ENCODE measurements around the gene BRPF1.

The BRPF1 gene

DNA sequence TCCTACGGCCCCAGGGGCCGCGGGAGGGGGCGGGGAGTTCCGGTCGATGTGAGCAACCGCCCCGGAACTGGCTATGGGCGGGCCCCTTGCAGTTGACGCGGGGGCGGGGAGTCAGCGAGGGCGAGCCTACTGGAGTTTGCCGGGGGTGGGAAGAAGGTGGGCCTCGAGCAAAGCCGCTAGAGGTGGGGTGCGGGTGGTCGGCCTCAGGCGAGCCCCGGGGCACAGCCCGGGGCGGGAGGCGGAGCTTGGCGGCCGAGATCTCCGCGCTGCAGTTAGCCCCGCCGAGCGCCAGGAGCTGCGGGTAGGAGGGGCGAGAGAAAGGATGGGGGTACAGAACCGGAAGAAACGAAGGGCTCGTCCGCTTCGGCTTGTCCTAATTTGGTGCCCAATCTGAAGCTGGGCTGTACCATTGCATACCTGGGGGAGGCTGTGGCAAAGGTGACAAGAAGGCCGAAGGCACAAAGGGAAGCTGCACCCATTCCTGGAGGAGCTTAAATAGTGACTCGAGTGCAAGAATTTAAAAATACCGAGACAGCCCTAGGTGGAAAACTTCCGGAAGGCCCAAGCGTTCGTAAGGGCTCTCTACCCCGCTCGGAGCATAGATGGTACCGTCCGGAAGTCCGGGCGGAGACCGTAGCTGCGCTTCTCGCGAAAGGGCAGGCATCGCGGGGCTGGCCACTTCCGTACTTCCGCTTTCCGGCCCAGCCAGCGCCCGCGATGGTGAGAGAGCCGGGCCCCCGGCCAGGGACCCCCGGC is 61.0 kb downstream of the BRPF1 start, which contains the start of the genes ARPC4 and TADA3:
Gene ARPC4 (plus strand): TSS at position 678 of the 756 bp plus-strand sequence. CDS start 40 bp downstream, at position 718.
Gene TADA3 (minus strand): TSS at position 69 of the 756 bp plus-strand sequence. CDS start 1,007 bp downstream, outside the sequence.
- Histone ChIP-seq H3K9ac (ENCODE audit: low read depth in 1 of 2, low read length in 2 of 2) (peak within 1 kb of the TSS; percentile 95 to 99), H3K4me1 (ENCODE audit: control insufficient read depth in 2 of 2, insufficient read depth in 2 of 2, low read length in 2 of 2) (peaks cover 17 to 20% of the 10 kb centered on the region in 2 donors), H3K27ac (ENCODE audit: low read depth in 2 of 2, low read length in 2 of 2) (peak within 1 kb of the TSS; percentile 95 to 96), H3K27me3 (ENCODE audit: control insufficient read depth in 2 of 2, insufficient read depth in 2 of 2, low read length in 2 of 2) (no peaks in the 10 kb centered on the region), H3K4me3 (ENCODE audit: low read length in 2 of 2) (peak within 1 kb of the TSS; percentile 95 to 98), H3K36me3 (ENCODE audit: control insufficient read depth in 2 of 2, insufficient read depth in 2 of 2, low read length in 2 of 2) (peaks cover 26 to 31% of the 10 kb centered on the region in 2 donors), H3K9me3 (ENCODE audit: control insufficient read depth in 2 of 2, low read length in 2 of 2) (no peaks in the 10 kb centered on the region)

DNA sequence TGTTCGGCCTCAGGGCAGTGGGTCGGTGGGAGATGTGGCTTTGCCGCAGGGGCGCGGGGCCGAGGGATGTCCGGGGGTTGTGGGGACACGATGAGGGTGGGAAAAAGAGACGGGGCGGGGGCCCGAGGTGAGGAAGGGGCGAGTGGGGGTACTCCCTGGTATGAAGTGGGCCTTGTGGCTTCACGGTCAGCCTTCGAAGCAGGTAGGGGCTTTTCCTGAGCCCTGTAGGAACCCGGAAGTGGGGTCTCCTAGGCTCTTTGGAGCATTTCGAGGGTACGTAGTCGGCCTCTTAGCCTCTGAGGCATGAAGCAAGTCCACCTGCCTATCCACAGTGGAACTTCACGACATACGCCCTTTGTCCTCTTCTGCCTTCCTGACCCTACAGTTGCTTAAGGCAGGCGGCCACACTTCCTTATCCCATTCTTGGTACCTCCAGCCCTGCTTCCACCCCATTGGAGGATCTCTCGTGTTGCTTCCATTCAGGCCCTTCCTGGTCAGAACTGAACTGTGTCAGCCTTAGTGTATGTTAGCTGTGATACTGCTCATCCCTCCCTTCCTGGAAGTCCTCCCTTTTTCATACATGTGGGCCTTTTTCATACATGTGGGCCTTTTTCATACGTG is 61.7 kb downstream of the BRPF1 start:
- peak overlapping the region; percentile 95 to 98 for H3K4me3 ChIP-seq (ENCODE audit: low read length in 2 of 2)

DNA sequence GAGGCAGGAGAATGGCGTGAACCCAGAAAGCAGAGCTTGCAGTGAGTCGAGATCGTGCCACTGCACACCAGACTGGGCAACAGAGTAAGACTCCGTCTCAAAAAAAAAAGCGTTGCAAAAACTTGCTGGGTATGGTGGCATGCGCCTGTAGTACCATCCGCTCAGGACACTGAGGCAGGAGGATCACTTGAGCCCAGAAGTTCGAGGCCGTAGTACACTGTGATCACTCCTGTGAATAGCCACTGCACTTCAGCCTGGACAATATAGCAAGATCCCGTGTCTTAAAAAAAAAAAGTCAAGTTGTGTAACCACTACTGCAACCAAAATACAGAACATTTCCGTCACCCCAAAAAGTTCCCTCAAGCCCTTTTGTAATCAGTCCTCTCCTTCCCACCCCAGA is 62.9 kb downstream of the BRPF1 start:
- Histone ChIP-seq H3K9ac (ENCODE audit: low read depth in 1 of 2, low read length in 2 of 2) (no peak overlapping the region), H3K4me3 (ENCODE audit: low read length in 2 of 2) (no peak overlapping the region), H3K27ac (ENCODE audit: low read depth in 2 of 2, low read length in 2 of 2) (no peak overlapping the region), H3K36me3 (ENCODE audit: control insufficient read depth in 2 of 2, insufficient read depth in 2 of 2, low read length in 2 of 2) (peaks cover 34 to 43% of the 10 kb centered on the region in 2 donors), H3K9me3 (ENCODE audit: control insufficient read depth in 2 of 2, low read length in 2 of 2) (no peaks in the 10 kb centered on the region), H3K4me1 (ENCODE audit: control insufficient read depth in 2 of 2, insufficient read depth in 2 of 2, low read length in 2 of 2) (peaks cover 17 to 20% of the 10 kb centered on the region in 2 donors), H3K27me3 (ENCODE audit: control insufficient read depth in 2 of 2, insufficient read depth in 2 of 2, low read length in 2 of 2) (no peaks in the 10 kb centered on the region)

More for the DNA sequence above, 61.7 kb downstream of the BRPF1 start:
- peak overlapping the region; percentile 95 to 96 for H3K27ac ChIP-seq (ENCODE audit: low read depth in 2 of 2, low read length in 2 of 2)
- H3K9me3 ChIP-seq (ENCODE audit: control insufficient read depth in 2 of 2, low read length in 2 of 2) = no peaks in the 10 kb centered on the region
- peaks cover 29 to 38% of the 10 kb centered on the region in 2 donors for H3K36me3 ChIP-seq (ENCODE audit: control insufficient read depth in 2 of 2, insufficient read depth in 2 of 2, low read length in 2 of 2)
- no peaks in the 10 kb centered on the region for H3K27me3 ChIP-seq (ENCODE audit: control insufficient read depth in 2 of 2, insufficient read depth in 2 of 2, low read length in 2 of 2)
- peak overlapping the region; percentile 95 to 99 for H3K9ac ChIP-seq (ENCODE audit: low read depth in 1 of 2, low read length in 2 of 2)
- peaks cover 17 to 20% of the 10 kb centered on the region in 2 donors for H3K4me1 ChIP-seq (ENCODE audit: control insufficient read depth in 2 of 2, insufficient read depth in 2 of 2, low read length in 2 of 2)

DNA sequence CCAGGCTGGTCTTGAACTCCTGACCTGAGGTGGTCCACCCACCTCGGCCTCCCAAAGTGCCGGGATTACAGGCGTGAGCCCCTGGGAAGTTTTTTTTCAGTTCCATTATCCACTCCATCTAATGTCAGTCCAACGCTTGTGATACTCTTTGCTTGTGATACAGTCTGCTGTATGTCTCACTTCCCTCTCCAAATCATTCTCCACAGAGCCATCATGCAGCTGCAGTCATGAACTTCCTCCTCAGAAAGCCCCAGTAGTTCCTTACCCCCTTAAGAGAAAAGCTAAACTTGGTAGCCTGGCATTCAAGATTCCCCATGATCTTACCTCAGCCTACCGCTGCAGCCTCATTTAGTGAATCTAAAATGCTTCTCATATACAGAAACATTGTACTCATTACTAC is 63.7 kb downstream of the BRPF1 start:
- H3K27me3 ChIP-seq (ENCODE audit: control insufficient read depth in 2 of 2, insufficient read depth in 2 of 2, low read length in 2 of 2) = no peaks in the 10 kb centered on the region
- H3K9me3 ChIP-seq (ENCODE audit: control insufficient read depth in 2 of 2, low read length in 2 of 2) = no peaks in the 10 kb centered on the region
- H3K9ac ChIP-seq (ENCODE audit: low read depth in 1 of 2, low read length in 2 of 2) = no peak overlapping the region
- peaks cover 36 to 43% of the 10 kb centered on the region in 2 donors for H3K36me3 ChIP-seq (ENCODE audit: control insufficient read depth in 2 of 2, insufficient read depth in 2 of 2, low read length in 2 of 2)
- no peak overlapping the region for H3K27ac ChIP-seq (ENCODE audit: low read depth in 2 of 2, low read length in 2 of 2)
- peaks cover 17 to 20% of the 10 kb centered on the region in 2 donors for H3K4me1 ChIP-seq (ENCODE audit: control insufficient read depth in 2 of 2, insufficient read depth in 2 of 2, low read length in 2 of 2)
- no peak overlapping the region for H3K4me3 ChIP-seq (ENCODE audit: low read length in 2 of 2)

DNA sequence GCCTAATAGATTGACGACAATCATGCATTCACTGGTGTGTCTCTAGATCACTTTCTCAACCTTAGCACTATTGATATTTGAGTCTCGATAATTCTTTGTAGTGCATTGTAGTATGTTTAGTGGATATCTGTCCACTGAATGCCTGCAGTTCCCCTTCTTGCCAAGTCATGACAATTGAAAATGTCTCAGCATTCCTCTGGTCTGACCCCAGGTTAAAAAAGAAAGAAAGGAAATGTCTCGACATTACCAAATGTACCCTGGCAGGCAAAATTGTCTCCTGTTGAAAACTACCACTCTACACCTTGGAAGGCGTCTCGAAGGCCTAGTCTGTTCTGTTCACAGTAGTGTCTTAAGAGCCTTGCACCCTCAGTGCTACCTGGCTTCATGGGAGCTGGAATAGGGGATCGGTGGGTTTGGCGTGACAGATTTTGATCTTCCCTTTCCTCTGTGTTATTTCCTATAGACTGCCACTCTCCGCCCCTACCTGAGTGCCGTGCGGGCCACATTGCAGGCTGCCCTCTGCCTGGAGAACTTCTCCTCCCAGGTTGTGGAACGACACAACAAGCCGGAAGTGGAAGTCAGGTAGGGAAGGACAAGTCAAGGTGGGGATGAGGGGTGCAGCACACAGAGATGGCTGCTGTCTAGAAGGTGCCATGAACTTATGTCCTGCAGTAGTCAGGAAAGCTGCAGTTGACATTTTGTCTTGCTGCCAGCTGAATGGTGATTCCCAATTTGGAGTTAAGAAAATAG is 65.8 kb downstream of the BRPF1 start:
- Histone ChIP-seq H3K36me3 (ENCODE audit: control insufficient read depth in 2 of 2, insufficient read depth in 2 of 2, low read length in 2 of 2) (peaks cover 46 to 50% of the 10 kb centered on the region in 2 donors), H3K27ac (ENCODE audit: low read depth in 2 of 2, low read length in 2 of 2) (no peak overlapping the region), H3K27me3 (ENCODE audit: control insufficient read depth in 2 of 2, insufficient read depth in 2 of 2, low read length in 2 of 2) (no peaks in the 10 kb centered on the region), H3K4me3 (ENCODE audit: low read length in 2 of 2) (no peak overlapping the region), H3K9ac (ENCODE audit: low read depth in 1 of 2, low read length in 2 of 2) (no peak overlapping the region), H3K9me3 (ENCODE audit: control insufficient read depth in 2 of 2, low read length in 2 of 2) (no peaks in the 10 kb centered on the region), H3K4me1 (ENCODE audit: control insufficient read depth in 2 of 2, insufficient read depth in 2 of 2, low read length in 2 of 2) (peaks cover 12 to 13% of the 10 kb centered on the region in 2 donors)

Measured in mucosa of rectum (tissue), 2 donors.